HG02938 (cell line): ENCODE measurements around the gene SCYGR2.

ENCODE experiments used
- ATAC-seq: cut with Tn5 transposase; IDR thresholded peaks from one replicate; pipeline ENCODE4 v1.9.1; 2021; ENCODE audit warnings: mild to moderate bottlenecking, moderate library complexity; ENCODE audit not compliant: unreplicated experiment

Gene SCYGR2

GRCh38 chr2:227612546-227613271 is 14.0 kb downstream of the SCYGR2 start:
- ATAC-seq = no peak

GRCh38 chr2:227613272-227613660 is 14.6 kb downstream of the SCYGR2 start:
- no peak for ATAC-seq

GRCh38 chr2:227614246-227614645 is 15.6 kb downstream of the SCYGR2 start:
- ATAC-seq = no peak

- no peak for ATAC-seq
These were observed 16.0 kb downstream of the SCYGR2 start, which contains the start of gene SCYGR3 for GRCh38 chr2:227614740-227615139. TSS of gene SCYGR3 (minus strand) at chr2:227614840. CDS start at chr2:227614840, 0 bp downstream.

- no peak for ATAC-seq
These were observed 16.5 kb downstream of the SCYGR2 start for GRCh38 chr2:227615181-227615580.

GRCh38 chr2:227615906-227616305 is 17.2 kb downstream of the SCYGR2 start:
- ATAC-seq = no peak

- no peak for ATAC-seq
These were observed 17.9 kb downstream of the SCYGR2 start for GRCh38 chr2:227616631-227617030.

- ATAC-seq = no peak
These were observed 18.9 kb downstream of the SCYGR2 start, which contains the start of gene SCYGR4 for GRCh38 chr2:227617316-227618230. TSS of gene SCYGR4 (plus strand) at chr2:227617498. CDS start at chr2:227617498, 0 bp downstream.

- no peak for ATAC-seq
These were observed 24.5 kb downstream of the SCYGR2 start for GRCh38 chr2:227623226-227623625.

GRCh38 chr2:227625420-227625819 is 26.7 kb downstream of the SCYGR2 start:
- ATAC-seq = no peak

- ATAC-seq = no peak
These were observed 28.0 kb downstream of the SCYGR2 start for GRCh38 chr2:227626580-227627151.

GRCh38 chr2:227627769-227628168 is 29.1 kb downstream of the SCYGR2 start:
- ATAC-seq = peak; percentile 98

- ATAC-seq = no peak
These were observed 30.7 kb downstream of the SCYGR2 start for GRCh38 chr2:227629435-227629834.

- ATAC-seq = no peak
These were observed 31.6 kb downstream of the SCYGR2 start for GRCh38 chr2:227630322-227630721.

GRCh38 chr2:227632827-227633226 is 34.1 kb downstream of the SCYGR2 start:
- no peak for ATAC-seq

GRCh38 chr2:227634201-227634600 is 35.5 kb downstream of the SCYGR2 start:
- no peak for ATAC-seq

- ATAC-seq = no peak
These were observed 44.0 kb downstream of the SCYGR2 start for GRCh38 chr2:227642656-227643055.

GRCh38 chr2:227643990-227644551 is 45.4 kb downstream of the SCYGR2 start:
- no peak for ATAC-seq
